VCaP (cell line): ENCODE measurements around the gene SLC2A8.

ENCODE experiments used
- H3K27ac ChIP-seq: fragments of 450-650 bp; 2 replicates; pipeline ENCODE4 v1.5.1; 2017
- TF ChIP-seq, protein P1 (sequence below): fragments of 450-650 bp; conservative IDR thresholded peaks from 2 replicates; pipeline ENCODE4 v1.5.1; 2017; ENCODE audit warnings: mild to moderate bottlenecking, moderate library complexity

Gene SLC2A8

GRCh38 chr9:127384901-127385300 lies 12.1 kb upstream of the SLC2A8 start:
- H3K27ac ChIP-seq, result peak overlapping the region; percentile 38; the same call in 1 of the 2 replicates
- TF ChIP-seq, protein P1, sequence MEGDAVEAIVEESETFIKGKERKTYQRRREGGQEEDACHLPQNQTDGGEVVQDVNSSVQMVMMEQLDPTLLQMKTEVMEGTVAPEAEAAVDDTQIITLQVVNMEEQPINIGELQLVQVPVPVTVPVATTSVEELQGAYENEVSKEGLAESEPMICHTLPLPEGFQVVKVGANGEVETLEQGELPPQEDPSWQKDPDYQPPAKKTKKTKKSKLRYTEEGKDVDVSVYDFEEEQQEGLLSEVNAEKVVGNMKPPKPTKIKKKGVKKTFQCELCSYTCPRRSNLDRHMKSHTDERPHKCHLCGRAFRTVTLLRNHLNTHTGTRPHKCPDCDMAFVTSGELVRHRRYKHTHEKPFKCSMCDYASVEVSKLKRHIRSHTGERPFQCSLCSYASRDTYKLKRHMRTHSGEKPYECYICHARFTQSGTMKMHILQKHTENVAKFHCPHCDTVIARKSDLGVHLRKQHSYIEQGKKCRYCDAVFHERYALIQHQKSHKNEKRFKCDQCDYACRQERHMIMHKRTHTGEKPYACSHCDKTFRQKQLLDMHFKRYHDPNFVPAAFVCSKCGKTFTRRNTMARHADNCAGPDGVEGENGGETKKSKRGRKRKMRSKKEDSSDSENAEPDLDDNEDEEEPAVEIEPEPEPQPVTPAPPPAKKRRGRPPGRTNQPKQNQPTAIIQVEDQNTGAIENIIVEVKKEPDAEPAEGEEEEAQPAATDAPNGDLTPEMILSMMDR, result no peak

- H3K27ac ChIP-seq, result no peak overlapping the region
- TF ChIP-seq, protein P1, result no peak
These were observed 10.7 kb upstream of the SLC2A8 start for GRCh38 chr9:127386249-127386648.

GRCh38 chr9:127386981-127387380 lies 10.0 kb upstream of the SLC2A8 start:
- TF ChIP-seq, protein P1, result no peak
- H3K27ac ChIP-seq, result no peak overlapping the region

GRCh38 chr9:127388037-127388855 lies 8.7 kb upstream of the SLC2A8 start:
- TF ChIP-seq, protein P1, result no peak
- H3K27ac ChIP-seq, result no peak overlapping the region

DNA sequence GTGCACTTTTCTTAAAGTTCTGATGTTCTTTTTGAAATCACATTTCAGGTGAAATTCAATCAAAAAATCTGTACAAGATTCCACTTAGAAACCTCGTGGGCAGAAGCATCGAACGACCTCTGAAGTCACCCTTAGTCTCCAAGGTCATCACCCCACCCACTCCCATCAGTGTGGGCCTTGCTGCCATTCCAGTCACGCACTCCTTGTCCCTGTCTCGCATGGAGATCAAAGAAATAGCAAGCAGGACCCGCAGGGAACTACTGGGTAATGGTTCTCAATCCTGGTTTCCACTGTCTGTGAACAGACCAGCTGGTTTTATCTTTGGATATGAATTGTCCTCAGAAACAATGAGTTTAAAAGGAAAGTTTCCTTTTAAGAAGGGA lies 8.1 kb upstream of the SLC2A8 start:
- TF ChIP-seq, protein P1, result no peak
- H3K27ac ChIP-seq, result no peak overlapping the region

- no peak overlapping the region for H3K27ac ChIP-seq
- TF ChIP-seq, protein P1, result no peak
These were observed 7.4 kb upstream of the SLC2A8 start for GRCh38 chr9:127389381-127390247.

- H3K27ac ChIP-seq, result no peak overlapping the region
- TF ChIP-seq, protein P1, result no peak
These were observed 6.8 kb upstream of the SLC2A8 start for GRCh38 chr9:127390248-127390545.
